Measurements from ENCODE around the gene COLQ.

COLQ gene

GRCh38 chr3:15514663-15515340 lies 6.7 kb downstream of the COLQ start:
- no peak overlapping the region for H3K4me3 ChIP-seq (ENCODE audit: low read depth, low read length)
- in situ Hi-C loops (cut with HindIII; ENCODE audit: low sequenced_read_pairs), result no loop called here
- no peak for DNase-seq (ENCODE audit: low read depth)
- no peak for TF ChIP-seq CTCF (IDR thresholded peaks at IDR 0.05; ENCODE audit: low read depth, low read length, missing control alignments)

- no peak for TF ChIP-seq CTCF (IDR thresholded peaks at IDR 0.05; ENCODE audit: low read depth, low read length, missing control alignments)
- in situ Hi-C loops (cut with HindIII; ENCODE audit: low sequenced_read_pairs), result no loop called here
- no peak overlapping the region for H3K4me3 ChIP-seq (ENCODE audit: low read depth, low read length)
- no peak for DNase-seq (ENCODE audit: low read depth)
Observed at GRCh38 chr3:15513810-15514662, 7.5 kb downstream of the COLQ start.

GRCh38 chr3:15513116-15513515 lies 8.4 kb downstream of the COLQ start:
- in situ Hi-C loops (cut with HindIII; ENCODE audit: low sequenced_read_pairs), result no loop called here
- no peak for TF ChIP-seq CTCF (IDR thresholded peaks at IDR 0.05; ENCODE audit: low read depth, low read length, missing control alignments)
- no peak overlapping the region for H3K4me3 ChIP-seq (ENCODE audit: low read depth, low read length)
- no peak for DNase-seq (ENCODE audit: low read depth)

GRCh38 chr3:15512166-15512565 lies 9.3 kb downstream of the COLQ start:
- peak; percentile 22 for DNase-seq (ENCODE audit: low read depth)
- H3K4me3 ChIP-seq (ENCODE audit: low read depth, low read length), result no peak overlapping the region
- in situ Hi-C loops (cut with HindIII; ENCODE audit: low sequenced_read_pairs), result no loop called here
- no peak for TF ChIP-seq CTCF (IDR thresholded peaks at IDR 0.05; ENCODE audit: low read depth, low read length, missing control alignments)

GRCh38 chr3:15511156-15511555 lies 10.3 kb downstream of the COLQ start:
- no peak for TF ChIP-seq CTCF (IDR thresholded peaks at IDR 0.05; ENCODE audit: low read depth, low read length, missing control alignments)
- in situ Hi-C loops (cut with HindIII; ENCODE audit: low sequenced_read_pairs), result no loop called here
- H3K4me3 ChIP-seq (ENCODE audit: low read depth, low read length), result no peak overlapping the region
- no peak for DNase-seq (ENCODE audit: low read depth)

- no peak for DNase-seq (ENCODE audit: low read depth)
- in situ Hi-C loops (cut with HindIII; ENCODE audit: low sequenced_read_pairs), result no loop called here
- TF ChIP-seq CTCF (IDR thresholded peaks at IDR 0.05; ENCODE audit: low read depth, low read length, missing control alignments), result no peak
- no peak overlapping the region for H3K4me3 ChIP-seq (ENCODE audit: low read depth, low read length)
Observed at GRCh38 chr3:15510493-15510892, 11.0 kb downstream of the COLQ start.
